Erythroblast (primary cell): Measurements from ENCODE around the gene RRAGD.

ENCODE experiments used
- GATA1 ChIP-seq: IDR thresholded peaks from 2 replicates; pipeline ENCODE4 v1.6.1; 2011; ENCODE audit warnings: low read depth, mild to moderate bottlenecking, control low read depth, low read length, moderate library complexity
- POLR2A ChIP-seq: IDR thresholded peaks from 2 replicates; pipeline ENCODE4 v1.6.1; 2011; ENCODE audit warnings: mild to moderate bottlenecking, low read length

DNA sequence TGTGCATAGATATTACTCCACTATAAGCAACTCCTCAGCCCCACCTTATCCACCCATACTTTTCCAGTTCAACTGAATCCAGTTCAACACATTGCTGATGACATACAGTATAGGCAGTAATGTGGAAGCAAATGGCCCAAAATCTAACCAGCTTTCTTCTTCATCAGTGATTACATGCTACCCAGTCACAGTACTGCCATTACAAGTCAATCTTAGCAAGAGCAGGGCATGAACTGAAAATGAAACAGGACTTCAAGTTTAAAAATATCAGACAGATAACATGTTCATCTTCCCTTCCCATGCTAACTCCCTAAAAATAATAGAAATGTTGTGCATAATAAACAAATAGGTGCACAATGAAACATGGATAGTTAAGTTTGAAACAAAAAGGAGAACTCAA, 19.2 kb downstream of the RRAGD start:
- TF ChIP-seq POLR2A = no peak
- TF ChIP-seq GATA1 = no peak
